Activated CD8-positive, alpha-beta memory T cell treated with anti-CD3 and anti-CD28 coated beads, Interleukin-2, amount 50 U/mL, for 1 hour (primary cell): ENCODE measurements around the gene PRR5L.
"Not testable (repeated sequence)": the region's sequence is repeated elsewhere in the genome, so short reads cannot be mapped to it uniquely, and the experiment has no call there.

Source experiments
- DNase-seq: peaks from one replicate; pipeline ENCODE4 v3.0.0-alpha.2; 2020; ENCODE audit errors: extremely low read depth

The PRR5L gene

GRCh38 chr11:36498721-36499120 is 202.6 kb downstream of the PRR5L start:
- no peak for DNase-seq

- DNase-seq: no peak
Observed at GRCh38 chr11:36499315-36499714, 203.2 kb downstream of the PRR5L start.

DNA sequence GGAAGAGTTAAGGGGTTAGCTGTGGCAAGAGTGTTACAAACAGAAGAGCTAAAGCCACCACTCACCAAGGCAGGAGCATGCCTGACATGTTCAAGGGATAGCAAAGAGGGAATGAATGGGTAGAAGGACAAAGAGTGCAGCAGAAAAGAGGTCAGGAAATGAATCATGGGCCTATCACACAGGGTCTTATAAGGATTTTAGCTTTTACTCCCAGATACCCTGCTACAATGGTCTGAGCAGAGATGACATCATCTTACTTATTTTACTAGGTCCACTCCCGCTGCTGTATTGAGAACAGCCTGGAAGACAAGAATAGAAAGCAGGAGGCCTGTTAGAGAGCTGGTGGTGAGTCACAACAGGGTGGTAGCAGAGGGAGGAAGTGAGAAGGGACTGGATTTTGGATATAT is 204.2 kb downstream of the PRR5L start:
- no peak for DNase-seq

DNA sequence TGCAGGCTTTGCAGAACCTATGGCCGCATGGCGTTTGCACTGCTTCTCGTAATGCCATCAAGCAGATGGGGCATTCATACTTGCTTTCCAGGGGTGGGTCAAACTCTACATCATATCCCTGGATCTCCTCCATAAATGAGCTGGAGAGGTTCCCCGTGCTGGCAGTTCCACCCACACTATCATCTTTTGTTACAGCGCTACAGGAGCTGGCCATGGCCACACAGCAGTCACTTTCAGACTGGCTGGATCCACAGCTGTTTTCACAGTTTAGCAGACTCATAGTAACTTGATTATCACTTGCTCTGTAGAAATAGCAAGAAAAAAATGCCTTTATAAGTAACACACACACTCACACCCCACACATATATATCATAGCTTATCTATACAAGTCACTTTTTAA is 205.1 kb downstream of the PRR5L start:
- no peak for DNase-seq

DNA sequence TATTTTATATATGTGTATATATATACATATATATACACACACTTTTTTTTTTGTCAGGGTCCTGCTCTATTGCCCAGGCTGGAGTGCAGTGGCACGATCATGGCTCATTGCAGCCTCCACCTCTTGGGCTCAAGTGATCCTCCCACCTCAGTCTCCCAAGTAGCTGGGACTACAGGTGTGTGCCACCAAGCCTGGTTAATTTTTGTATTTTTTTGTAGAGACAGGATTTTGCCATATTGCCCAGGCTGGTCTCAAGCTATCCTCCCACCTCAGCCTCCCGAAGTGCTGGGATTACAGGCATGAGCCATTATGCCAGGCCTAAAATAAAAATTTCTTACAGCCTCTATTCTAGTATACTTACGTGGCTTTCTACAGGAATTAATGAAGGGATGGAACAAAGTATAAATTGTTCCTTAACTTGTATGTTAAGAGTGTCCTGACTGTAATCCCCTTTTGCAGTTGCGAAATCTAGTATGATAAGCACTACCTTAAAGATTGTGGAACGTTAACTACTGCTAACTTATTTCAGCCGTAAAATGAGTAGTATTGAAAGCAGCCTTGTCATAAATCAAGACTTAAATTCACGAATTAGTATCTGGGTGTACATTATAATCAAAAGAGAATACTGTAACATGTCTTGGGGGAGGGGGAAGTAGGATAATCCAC is 211.9 kb downstream of the PRR5L start:
- DNase-seq: no peak

DNA sequence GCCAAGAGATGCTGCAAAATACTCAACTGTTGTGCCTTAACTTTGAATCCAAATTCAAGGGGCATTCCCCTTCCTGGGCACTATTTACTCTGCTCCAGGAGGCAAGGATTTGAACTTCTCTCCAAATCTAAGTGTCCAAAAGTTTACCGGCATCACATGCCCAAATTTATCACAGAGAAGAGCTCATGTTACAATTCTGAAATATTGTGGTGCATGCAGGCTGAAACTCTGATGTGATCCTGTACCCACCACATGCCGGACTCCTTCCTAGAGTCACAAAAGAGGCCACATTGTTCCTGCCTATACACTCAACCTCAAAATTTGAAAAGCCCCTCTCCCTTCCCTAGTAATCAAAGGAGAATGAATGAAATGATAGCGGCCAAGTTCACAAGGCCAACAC is 212.7 kb downstream of the PRR5L start:
- no peak for DNase-seq

DNA sequence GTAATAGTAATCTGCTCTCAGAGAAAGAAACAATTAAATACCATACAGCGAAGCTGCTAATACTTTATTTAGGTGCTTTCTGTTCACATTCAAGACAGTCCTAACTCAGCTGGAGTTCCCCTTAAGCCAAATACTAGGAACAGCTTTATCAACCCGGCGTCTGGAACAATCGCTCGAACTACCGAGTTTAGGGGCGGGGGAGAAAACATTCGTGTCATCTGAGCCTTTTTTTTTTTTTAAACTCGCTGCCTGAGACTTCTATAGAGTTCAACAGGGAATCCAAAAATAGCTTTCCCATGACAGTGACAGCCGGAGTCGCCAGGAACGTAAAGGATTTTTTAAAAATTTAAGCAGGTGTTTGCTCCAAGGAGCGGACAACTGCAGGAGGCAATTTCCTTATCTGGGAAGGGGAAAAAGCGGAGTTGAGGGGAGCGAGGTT is 213.1 kb downstream of the PRR5L start:
- no peak for DNase-seq

DNA sequence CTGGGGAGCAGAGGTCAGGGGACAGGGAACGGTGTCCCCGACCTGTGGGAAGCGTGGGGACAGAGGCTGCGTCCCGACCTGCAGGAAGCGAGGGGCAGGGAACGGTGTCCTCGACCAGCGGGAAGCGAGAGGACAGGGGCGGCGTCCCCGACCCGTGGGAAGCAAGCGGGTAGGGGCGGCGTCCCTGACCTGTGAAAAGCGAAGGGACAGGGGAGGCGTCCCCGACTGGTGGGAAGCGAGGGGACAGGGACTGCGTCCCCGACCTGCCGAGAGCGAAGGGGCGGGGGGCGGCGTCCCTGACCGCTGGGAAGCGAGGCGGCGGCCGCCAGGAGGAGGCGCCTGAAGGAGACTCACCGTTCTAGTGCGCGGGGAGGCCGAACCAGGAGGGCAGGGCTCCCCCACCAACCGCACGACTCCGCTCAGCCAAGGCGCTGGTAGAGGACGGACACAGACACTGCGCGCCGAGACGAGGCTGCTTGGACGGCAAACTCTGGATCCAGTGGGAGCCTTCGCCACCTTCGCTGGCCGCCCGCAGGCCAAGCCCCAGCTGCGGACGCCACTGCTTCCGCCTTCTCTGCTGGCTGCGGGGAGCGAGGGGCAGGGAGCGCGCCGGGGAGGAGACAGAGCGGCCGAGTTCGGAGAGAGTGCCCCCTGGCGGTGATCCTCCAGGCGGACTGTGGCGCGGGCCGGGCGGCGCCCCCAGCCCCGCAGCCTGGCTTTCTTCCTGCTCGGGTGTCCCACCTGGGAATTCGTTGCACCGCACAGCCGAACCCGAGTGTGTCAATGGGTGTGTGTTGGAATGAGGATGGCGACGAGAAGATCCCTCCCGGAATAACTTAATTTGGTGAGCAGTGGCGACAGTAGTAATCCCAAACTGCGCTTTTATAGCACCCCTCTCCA is 213.9 kb downstream of the PRR5L start, which contains the start of gene TRAF6:
TRAF6 (minus strand) TSS at position 579 of the 900 bp plus-strand sequence. CDS start 8,757 bp downstream, outside the sequence.
- peak; percentile 68 for DNase-seq

GRCh38 chr11:36510594-36510942 is 214.5 kb downstream of the PRR5L start:
- no peak for DNase-seq

- not testable (repeated sequence) for DNase-seq
Observed at GRCh38 chr11:36511062-36511461, 215.0 kb downstream of the PRR5L start.

- no peak for DNase-seq
Observed at GRCh38 chr11:36512016-36512415, 215.9 kb downstream of the PRR5L start.

DNA sequence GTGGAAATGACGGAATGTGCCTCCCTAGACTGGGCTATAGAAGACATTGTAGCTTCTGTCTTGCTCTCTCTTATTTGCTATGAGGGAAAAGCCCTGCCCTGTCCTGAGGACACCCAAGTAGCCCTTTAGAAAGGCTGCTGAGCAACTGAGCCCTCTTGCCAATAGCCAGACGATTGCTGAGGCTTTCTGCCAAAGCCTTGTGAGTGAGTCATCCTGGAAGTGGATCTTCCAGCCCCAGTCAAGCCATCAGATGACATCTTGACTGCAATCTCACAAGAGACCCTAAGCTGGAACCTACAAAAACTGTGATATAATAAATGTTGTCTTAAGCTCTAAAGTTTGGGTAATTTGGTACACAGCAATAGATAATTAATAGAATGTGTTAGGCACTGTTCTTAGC is 217.9 kb downstream of the PRR5L start:
- DNase-seq: no peak
